ENCODE measurements around the gene TWIST2.

Gene TWIST2

DNA sequence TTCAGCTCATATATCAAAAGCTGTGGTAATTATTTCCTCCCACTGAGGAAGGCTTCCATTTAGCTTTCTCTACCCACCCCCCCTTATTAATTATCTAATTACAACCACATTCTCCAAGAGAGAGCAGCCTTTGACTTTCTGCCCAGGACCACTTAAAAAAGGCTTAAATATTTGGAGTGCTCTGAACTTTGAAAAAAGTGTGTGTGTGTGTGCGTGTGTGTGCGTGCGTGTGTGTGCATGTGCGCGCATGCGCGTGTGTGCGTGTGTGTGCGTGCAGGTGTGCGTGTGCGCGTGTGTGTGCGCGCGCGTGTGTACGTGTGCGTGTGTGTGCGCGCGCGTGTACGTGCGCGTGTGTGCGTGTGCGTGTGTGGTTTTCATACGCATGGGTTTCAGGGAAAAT is 57.8 kb downstream of the TWIST2 start:
- TF ChIP-seq CEBPB (IDR thresholded peaks at IDR 0.05) (no peak), FOXM1 (IDR thresholded peaks at IDR 0.05; ENCODE audit: borderline replicate concordance, low read depth) (no peak), ZBTB7A (IDR thresholded peaks at IDR 0.05; ENCODE audit: low read depth) (no peak), MAX (IDR thresholded peaks at IDR 0.05) (no peak), TCF12 (IDR thresholded peaks at IDR 0.05; ENCODE audit: low read depth) (no peak), EGR1 (IDR thresholded peaks at IDR 0.05) (no peak), USF1 (IDR thresholded peaks at IDR 0.05) (no peak), TAF1 (IDR thresholded peaks at IDR 0.05; ENCODE audit: low read depth) (no peak), YY1 (IDR thresholded peaks at IDR 0.05; ENCODE audit: low read depth) (no peak), REST (IDR thresholded peaks at IDR 0.05; ENCODE audit: low read depth) (no peak), RAD21 (IDR thresholded peaks at IDR 0.05; ENCODE audit: low read depth) (no peak)

DNA sequence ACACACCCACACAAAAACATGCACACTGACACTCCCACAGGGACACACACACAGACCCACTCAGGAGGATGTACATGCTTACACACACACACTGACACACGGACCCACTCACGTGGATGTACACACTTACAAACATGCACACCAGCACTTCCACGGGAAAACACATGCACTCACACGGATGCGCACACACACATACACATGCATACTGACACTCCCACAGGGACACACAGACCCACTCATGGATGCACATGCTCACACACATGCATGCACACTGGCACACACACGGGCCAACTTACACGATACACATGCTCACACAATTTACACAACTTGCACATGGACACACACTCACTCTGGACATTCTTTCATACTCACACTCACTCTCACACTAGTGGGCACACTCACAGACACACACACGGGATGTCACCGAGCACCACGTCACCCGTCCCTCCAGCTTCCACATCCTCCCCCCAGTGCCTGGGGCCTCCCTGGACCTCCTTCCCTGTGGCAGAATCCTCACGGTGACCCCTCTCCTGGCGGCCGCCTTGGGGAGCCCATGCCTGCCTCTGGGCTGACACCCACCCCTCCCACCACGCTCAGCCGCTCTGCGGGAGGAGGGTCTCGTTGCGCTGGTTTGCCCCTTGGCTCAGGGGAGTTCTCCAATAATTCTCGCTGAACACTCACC is 58.5 kb downstream of the TWIST2 start:
- TF ChIP-seq ZBTB7A (IDR thresholded peaks at IDR 0.05; ENCODE audit: low read depth) = no peak

DNA sequence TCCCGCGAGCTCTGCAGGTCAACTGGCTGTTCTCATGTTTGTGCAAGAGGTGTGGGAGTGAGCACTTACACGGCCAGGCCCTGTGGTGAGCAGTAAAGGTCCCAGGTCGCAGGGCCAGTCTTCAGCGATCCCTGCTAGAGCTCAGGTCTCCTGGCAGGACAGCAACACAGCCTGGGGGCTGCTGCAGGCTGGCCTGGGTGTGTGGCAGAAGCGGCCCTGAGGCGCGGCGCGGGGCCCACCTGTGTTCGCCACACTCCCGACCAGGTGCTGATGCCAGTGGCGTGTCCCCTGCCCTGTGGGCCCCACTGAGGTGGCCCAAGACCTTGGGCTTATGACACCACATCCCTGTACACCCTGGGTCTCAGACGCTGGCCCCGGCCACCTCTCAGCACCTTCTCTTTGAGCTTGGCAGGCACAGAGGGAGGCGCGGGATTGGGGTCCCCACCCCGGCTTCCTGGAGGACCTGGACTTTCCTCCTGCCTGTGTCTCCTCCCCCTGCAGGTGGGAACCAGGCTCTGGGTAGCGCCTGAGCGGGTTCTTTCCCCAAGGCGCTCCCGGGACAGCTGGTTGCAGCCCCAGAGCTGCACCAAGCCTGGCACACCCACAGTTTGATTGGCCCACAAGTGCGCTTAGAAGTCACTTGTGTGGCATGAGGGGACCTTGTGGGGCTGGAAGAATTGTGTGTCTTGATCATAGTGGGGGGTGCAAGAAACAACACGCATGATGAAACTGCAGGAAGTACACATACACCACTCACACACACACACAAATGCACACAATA is 59.2 kb downstream of the TWIST2 start:
- TF ChIP-seq RAD21 (IDR thresholded peaks at IDR 0.05; ENCODE audit: low read depth) (no peak), USF1 (IDR thresholded peaks at IDR 0.05) (no peak), REST (IDR thresholded peaks at IDR 0.05; ENCODE audit: low read depth) (no peak)

DNA sequence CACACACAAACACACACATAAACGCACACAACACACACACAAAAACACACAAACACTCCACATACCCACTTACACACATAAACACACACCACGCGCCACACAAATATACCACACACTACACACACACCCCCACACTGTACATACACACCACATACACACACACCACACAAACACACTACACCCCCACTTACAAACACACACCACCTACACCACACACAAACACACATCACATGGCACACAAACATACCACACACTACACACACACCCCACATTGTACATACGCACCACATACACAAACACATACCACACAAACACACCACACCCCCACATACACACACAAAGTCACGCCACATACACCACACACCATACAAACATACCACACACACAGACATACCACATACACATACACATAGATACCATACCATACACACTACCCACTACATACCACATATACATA is 59.9 kb downstream of the TWIST2 start:
- no peak for TF ChIP-seq TAF1 (IDR thresholded peaks at IDR 0.05; ENCODE audit: low read depth)
- TF ChIP-seq FOXM1 (IDR thresholded peaks at IDR 0.05; ENCODE audit: borderline replicate concordance, low read depth) = no peak
- no peak for TF ChIP-seq REST (IDR thresholded peaks at IDR 0.05; ENCODE audit: low read depth)
- TF ChIP-seq TCF12 (IDR thresholded peaks at IDR 0.05; ENCODE audit: low read depth) = no peak
- TF ChIP-seq CEBPB (IDR thresholded peaks at IDR 0.05) = no peak
- no peak for TF ChIP-seq YY1 (IDR thresholded peaks at IDR 0.05; ENCODE audit: low read depth)
- TF ChIP-seq NFIC (IDR thresholded peaks at IDR 0.05) = no peak
- TF ChIP-seq ZBTB7A (IDR thresholded peaks at IDR 0.05; ENCODE audit: low read depth) = no peak
- TF ChIP-seq EP300 (IDR thresholded peaks at IDR 0.05; ENCODE audit: borderline replicate concordance) = no peak
- no peak for TF ChIP-seq RAD21 (IDR thresholded peaks at IDR 0.05; ENCODE audit: low read depth)
- no peak for TF ChIP-seq EGR1 (IDR thresholded peaks at IDR 0.05)
- TF ChIP-seq USF1 (IDR thresholded peaks at IDR 0.05) = no peak
- no peak for TF ChIP-seq TEAD4 (IDR thresholded peaks at IDR 0.05)
- TF ChIP-seq MAX (IDR thresholded peaks at IDR 0.05) = no peak
- TF ChIP-seq CREB1 (IDR thresholded peaks at IDR 0.05; ENCODE audit: low read depth) = no peak
